ENCODE data around the gene FEM1C. TPM values are rescaled to one million over a fixed set of nuclear protein-coding genes. Genes with fewer than 3 reads are reported as not detected.

FEM1C gene
- 10.4 TPM for total RNA-seq (2021; ENCODE audit: unreplicated experiment)
- 3.0 TPM for polyA plus RNA-seq (2012; ENCODE audit: insufficient read length)
- Bru-seq, nascent RNA, result percentile 91 among the genes with signal in this experiment
- BruChase-seq, experiment 1, labeled RNA remaining after a 2-hour chase, result percentile 94 among the genes with signal in this experiment
- BruChase-seq, experiment 2, labeled RNA remaining after a 6-hour chase, result percentile 66 among the genes with signal in this experiment
- long read RNA-seq, full-length matches to known transcripts, result 19 of 19 reads
- long read RNA-seq, partial matches to known transcripts, result 0 of 19 reads
- long read RNA-seq, other reads (novel, unspliced or antisense), result 0 of 19 reads

GRCh38 chr5:115544436-115545350 lies at the start of gene FEM1C:
FEM1C (minus strand) TSS chr5:115544775; CDS start chr5:115543493, 1,282 bp downstream.
- no TSS peak for BruUV-seq (replicated peaks)
- peak within 1 kb of the TSS; percentile 84 for H3K27ac ChIP-seq (ENCODE audit: low read length)
- DNase-seq (ENCODE audit: low read depth, low spot score) (peak; percentile 51), ATAC-seq (peak; percentile 99)
- POLR2A ChIA-PET, result interaction anchor here (0.8 to 1.1 kb wide), 3 partner anchors 13 to 488 kb away, joined by 3 to 15 read pairs (median 9); no protein-coding TSS in a partner anchor
- TF ChIP-seq POLR2AphosphoS5 (IDR thresholded peaks at IDR 0.05; ENCODE audit: low read depth, low read length) (peak; percentile 83), CTCF (IDR thresholded peaks at IDR 0.05) (no peak), REST (IDR thresholded peaks at IDR 0.05; ENCODE audit: insufficient read depth in 1 of 2, low read depth in 2 of 2, low read length in 1 of 2) (no peak), TCF7L2 (IDR thresholded peaks at IDR 0.05; ENCODE audit: low read depth, low read length) (no peak), SIN3A (IDR thresholded peaks at IDR 0.05; ENCODE audit: borderline replicate concordance, insufficient read depth, low read depth, low read length) (peak; percentile 29; the same call in 1 of the 2 replicates)
- H3K36me3 ChIP-seq (ENCODE audit: control insufficient read depth, insufficient read depth, low read length), result peaks cover 15% of the 10 kb centered on the region
- H3K4me3 ChIP-seq (ENCODE audit: low read depth in 2 of 2, low read length in 2 of 2), result peak within 1 kb of the TSS; percentile 85 to 92
- intact Hi-C loops (cut with micrococcal nuclease; ENCODE audit: unreplicated experiment) (no loop called here), in situ Hi-C loops (cut with HindIII; ENCODE audit: low pct_unique_long_range_greater_than_20kb, low sequenced_read_pairs) (no loop called here)
- CTCF ChIA-PET, result no interaction called here
- H3K4me1 ChIP-seq (ENCODE audit: control insufficient read depth, insufficient read depth, low read length), result peaks cover 22% of the 10 kb centered on the region
- no peaks in the 10 kb centered on the region for H3K27me3 ChIP-seq (ENCODE audit: control insufficient read depth, insufficient read depth, low read length)
- H3K9me3 ChIP-seq (ENCODE audit: control insufficient read depth, insufficient read depth, low read depth, low read length), result peaks cover 4% of the 10 kb centered on the region; the same call in 1 of the 2 replicates

DNA sequence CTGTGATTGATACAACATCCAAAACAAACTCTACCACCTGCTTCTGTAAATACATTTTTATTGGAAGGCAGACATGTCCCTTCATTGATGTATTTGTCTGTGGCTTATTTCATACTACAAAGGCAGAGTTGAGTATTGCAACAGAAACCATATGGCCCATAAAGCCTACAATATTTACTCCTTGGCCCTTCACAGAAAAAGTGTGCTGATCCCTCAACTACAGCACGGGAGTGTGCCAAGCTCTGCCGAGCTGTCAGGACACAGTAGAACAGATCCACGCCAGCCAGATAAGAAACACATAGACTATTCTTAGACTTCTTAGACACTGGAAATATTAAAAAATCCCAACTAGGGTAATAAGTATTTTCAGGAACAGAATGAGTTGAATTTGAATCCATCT lies 44.5 kb upstream of the FEM1C start:
- DNase-seq (ENCODE audit: low read depth, low spot score), result no peak
- POLR2A ChIA-PET, result no interaction called here
- intact Hi-C loops (cut with micrococcal nuclease; ENCODE audit: unreplicated experiment), result no loop called here

More for the DNA sequence above, 44.5 kb upstream of the FEM1C start:
- Histone ChIP-seq H3K9me3 (ENCODE audit: control insufficient read depth, insufficient read depth, low read depth, low read length) (no peaks in the 10 kb centered on the region), H3K36me3 (ENCODE audit: control insufficient read depth, insufficient read depth, low read length) (no peaks in the 10 kb centered on the region), H3K4me3 (ENCODE audit: low read depth in 2 of 2, low read length in 2 of 2) (no peak overlapping the region), H3K4me1 (ENCODE audit: control insufficient read depth, insufficient read depth, low read length) (no peaks in the 10 kb centered on the region), H3K27ac (ENCODE audit: low read length) (no peak overlapping the region), H3K27me3 (ENCODE audit: control insufficient read depth, insufficient read depth, low read length) (no peaks in the 10 kb centered on the region)
- no peak for TF ChIP-seq POLR2AphosphoS5 (IDR thresholded peaks at IDR 0.05; ENCODE audit: low read depth, low read length)
- no peak for TF ChIP-seq CTCF (IDR thresholded peaks at IDR 0.05)
- TF ChIP-seq SIN3A (IDR thresholded peaks at IDR 0.05; ENCODE audit: borderline replicate concordance, insufficient read depth, low read depth, low read length), result no peak
- TF ChIP-seq REST (IDR thresholded peaks at IDR 0.05; ENCODE audit: insufficient read depth in 1 of 2, low read depth in 2 of 2, low read length in 1 of 2), result no peak
- TF ChIP-seq TCF7L2 (IDR thresholded peaks at IDR 0.05; ENCODE audit: low read depth, low read length), result no peak
- BruUV-seq (replicated peaks), result no TSS peak
- ATAC-seq, result no peak
- in situ Hi-C loops (cut with HindIII; ENCODE audit: low pct_unique_long_range_greater_than_20kb, low sequenced_read_pairs), result no loop called here
- CTCF ChIA-PET, result no interaction called here

Measured in Panc1 (cell line).